HG03378 (cell line): ENCODE data around the gene NDUFA13.

Experiments used
- ATAC-seq: cut with Tn5 transposase; IDR thresholded peaks from one replicate; pipeline ENCODE4 v1.9.1; 2021; ENCODE audit warnings: mild to moderate bottlenecking, moderate library complexity; ENCODE audit not compliant: unreplicated experiment

Gene NDUFA13

DNA sequence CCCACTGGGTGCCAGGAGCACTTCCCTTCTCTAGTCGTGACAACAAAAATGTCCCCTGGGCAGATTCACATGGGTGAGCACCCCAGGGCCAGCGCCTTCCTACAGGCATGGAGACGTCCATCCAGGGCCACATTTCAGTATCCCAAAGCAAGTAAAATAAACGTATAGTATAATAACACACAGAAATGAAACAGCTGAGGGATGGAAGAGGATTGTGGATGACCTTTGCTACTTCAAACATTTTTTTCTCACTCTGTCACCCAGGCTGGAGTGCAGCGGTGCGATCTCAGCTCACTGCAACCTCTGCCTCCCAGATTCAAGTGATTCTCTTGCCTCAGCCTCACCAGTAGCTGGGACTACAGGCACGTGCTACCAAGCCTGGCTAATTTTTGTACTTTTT is 50.3 kb downstream of the NDUFA13 start:
- no peak for ATAC-seq

DNA sequence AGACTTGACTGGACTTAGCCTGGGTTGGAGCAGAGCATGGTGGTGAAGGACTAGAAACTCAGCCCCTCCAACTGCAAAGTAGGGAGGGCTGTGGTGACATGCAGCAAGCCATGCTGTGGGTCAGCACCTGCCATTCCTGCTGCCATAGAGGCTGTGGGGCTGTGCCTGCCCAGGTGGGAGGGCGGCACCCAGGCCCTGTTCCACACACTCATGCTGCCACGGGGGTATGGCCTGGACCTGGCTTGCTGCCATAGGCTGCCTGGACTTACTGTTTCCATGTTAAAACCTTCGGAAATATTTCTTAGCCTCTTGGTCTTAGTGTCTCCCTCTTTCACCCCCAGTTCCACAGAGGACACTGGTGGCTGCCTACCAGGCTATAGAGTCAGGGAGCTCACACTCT is 51.4 kb downstream of the NDUFA13 start:
- ATAC-seq = no peak

DNA sequence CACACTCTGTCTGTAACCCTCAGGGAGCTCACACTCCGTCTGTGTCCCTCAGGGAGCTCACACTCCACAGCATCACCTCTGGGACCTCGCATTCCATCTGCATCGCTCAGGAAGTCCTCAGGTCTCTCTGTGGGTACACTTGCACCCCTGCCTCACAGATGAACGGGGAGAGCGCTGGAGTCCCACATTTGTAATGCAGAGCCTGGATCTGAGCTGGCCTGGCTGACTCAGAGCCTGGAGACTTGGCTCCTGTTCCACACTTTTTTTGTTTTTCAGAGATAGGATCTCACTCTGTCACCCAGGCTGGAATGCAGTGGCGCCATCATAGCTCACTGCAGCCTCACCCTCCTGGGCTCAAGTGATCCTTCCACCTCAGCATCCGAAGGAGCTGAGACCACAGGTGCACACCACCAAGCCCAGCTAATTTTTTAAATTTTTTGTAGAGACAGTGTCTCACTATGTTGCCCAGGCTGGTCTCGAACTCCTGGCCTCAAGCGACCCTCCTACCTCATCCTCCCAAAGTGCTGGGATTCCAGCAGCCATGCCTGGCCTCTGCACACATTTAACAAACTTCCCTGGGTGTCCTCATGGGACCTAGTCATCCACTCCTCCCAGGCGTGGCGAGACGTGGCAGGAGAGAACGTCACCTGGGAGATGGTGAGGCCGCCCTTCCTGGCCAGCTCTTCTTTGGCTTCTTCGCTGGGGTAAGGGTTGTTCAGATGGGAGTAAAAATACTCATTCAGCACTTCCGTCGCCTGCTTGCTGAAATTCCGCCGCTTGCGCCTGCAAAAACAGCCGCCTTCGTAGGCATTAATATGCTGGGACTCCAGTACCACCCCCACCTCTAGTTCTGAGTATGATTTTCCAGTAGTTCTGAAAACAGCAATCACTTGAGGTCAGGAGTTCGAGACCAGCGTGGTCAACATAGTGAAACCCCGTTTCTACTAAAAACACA is 53.1 kb downstream of the NDUFA13 start:
- ATAC-seq = no peak

DNA sequence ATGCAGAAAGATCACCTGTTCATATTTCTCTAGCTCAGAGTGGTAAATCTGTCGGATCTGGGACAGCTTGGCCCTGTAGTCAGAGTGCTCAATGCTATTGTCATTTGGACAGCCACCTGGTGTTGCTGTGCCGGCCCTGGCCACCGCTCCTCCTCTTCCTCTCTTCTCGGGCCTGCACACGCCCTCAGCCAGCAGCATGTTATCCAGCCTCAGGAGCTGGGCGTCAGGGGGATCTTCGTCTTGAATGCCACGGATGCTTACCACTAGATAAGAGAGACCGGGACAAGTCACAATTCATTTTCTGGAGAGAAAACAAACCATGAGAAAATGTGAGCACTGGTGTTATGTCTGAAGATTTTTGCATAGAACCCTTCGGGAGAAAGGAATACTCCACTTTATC is 54.5 kb downstream of the NDUFA13 start:
- ATAC-seq = no peak

DNA sequence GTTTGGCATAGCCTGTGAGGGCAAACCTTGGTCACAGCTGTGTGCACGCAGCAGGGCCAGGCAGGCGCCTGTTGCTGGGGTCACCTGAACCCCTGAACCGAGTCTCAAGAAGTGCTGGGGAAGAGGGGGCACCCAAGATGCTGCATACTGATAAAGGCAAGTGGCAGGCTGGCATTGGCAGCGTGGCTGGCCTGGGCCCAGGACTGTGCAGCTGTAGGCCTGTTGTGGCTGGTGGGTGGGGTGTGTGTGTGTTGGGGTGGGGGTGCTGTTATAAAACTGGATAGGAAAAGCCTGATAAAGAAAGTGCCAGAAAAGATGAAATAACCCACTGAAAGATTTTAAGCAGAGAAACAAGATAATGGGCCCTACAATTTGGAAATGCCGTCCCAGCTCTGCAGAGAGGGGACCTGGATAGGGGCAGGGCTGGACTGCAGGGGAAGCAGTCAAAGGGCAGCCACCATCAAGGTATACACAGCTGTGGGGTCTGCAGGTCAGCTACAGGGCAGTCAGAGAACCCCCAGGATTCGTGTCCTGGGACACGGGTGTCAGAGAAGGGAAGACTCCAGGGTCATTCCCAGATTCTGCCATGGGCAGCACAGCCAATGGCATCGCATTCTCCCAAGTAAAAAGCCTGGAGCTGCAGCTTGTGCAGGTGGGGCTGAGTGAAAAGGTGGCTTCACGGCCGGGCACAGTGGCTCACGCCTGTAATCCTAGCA is 55.2 kb downstream of the NDUFA13 start:
- ATAC-seq = no peak

DNA sequence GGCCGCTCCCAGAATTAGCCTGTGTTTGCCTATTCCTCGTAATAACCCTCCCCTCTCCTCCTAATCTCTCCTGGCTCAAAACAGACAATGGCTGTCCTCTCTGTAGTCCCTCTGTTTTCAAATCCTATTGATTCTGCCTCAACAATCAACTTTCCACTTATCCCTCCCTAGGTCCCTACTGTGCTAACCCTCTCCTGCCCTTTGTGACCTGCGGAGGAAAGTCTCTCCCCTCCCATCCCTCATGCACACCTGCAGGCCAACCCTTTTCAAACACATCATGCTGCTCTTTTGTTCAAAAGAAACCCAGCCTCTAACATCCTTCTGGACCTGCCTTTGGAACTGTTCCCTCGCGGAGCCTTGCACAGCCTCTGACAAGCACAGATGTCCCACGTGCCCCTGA is 59.4 kb downstream of the NDUFA13 start:
- no peak for ATAC-seq
